Activated CD4-positive, alpha-beta T cell treated with anti-CD3 and anti-CD28 coated beads, Interleukin-2, amount 50 U/mL, for 24 hours (primary cell): ENCODE results near the gene VWF.
"Not testable (repeated sequence)": the region's sequence is repeated elsewhere in the genome, so short reads cannot be mapped to it uniquely, and the experiment has no call there.

Experiments
- DNase-seq, 2 donors: peaks; one replicate each; pipeline ENCODE4 v3.0.0-alpha.2; 2020; ENCODE audit warnings: low read depth in 1 of 2, low spot score in 1 of 2

VWF gene

GRCh38 chr12:6124411-6125309, at the start of gene VWF:
TSS of gene VWF (minus strand) at chr12:6124670. CDS start at chr12:6123196, 1,474 bp downstream.
- no peak for DNase-seq

- no peak for DNase-seq
Measured at GRCh38 chr12:6172862-6173261, 48.4 kb upstream of the VWF start.

- DNase-seq: no peak
Measured at GRCh38 chr12:6172086-6172485, 47.6 kb upstream of the VWF start.

- no peak for DNase-seq
Measured at GRCh38 chr12:6171409-6172015, 47.0 kb upstream of the VWF start.

GRCh38 chr12:6167327-6168280, 43.1 kb upstream of the VWF start:
- peak in 1 of 2 donors; percentile 72 for DNase-seq

DNA sequence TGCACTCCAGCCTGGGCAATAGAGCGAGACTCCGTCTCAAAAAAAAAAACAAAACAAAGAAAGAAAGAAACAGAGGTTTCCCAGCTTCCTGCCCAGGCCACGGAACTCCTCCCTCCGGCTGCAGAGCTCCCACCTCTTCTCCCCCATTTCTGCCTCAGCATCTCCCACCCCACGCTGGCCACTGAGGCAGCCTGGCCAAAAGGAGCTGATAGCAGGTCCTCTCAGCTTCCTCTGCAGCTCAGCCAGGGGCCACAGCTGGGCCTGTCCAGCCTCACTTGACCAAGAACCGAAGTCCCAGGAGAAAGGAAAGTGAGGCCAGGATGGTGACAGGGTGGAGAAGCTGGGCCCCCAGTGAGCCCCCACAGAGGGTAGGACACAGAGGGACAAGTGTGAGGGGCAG, 42.3 kb upstream of the VWF start:
- no peak for DNase-seq

DNA sequence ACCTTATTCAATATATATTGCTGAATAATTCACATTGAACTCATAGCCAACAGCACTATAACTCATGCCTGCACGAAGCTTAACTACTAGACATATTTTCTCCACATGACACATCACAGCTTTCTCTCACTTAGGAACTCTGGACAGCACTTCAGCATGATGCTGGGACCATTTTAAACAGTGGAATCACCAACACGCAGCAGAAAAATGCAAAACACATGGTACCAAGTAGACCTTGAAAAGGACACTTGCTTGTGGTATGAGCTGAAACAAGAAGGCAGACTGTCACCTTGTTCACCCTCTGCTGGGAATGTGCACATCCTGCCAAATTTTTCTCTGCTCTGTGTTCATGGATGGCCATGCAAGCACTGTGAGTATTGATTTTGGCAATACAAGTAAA, 40.9 kb upstream of the VWF start:
- no peak for DNase-seq

- no peak for DNase-seq
Measured at GRCh38 chr12:6163416-6164060, 39.1 kb upstream of the VWF start.

- DNase-seq: no peak
Measured at GRCh38 chr12:6161124-6161882, 36.8 kb upstream of the VWF start.

GRCh38 chr12:6160049-6160649, 35.7 kb upstream of the VWF start:
- not testable (repeated sequence) for DNase-seq

DNA sequence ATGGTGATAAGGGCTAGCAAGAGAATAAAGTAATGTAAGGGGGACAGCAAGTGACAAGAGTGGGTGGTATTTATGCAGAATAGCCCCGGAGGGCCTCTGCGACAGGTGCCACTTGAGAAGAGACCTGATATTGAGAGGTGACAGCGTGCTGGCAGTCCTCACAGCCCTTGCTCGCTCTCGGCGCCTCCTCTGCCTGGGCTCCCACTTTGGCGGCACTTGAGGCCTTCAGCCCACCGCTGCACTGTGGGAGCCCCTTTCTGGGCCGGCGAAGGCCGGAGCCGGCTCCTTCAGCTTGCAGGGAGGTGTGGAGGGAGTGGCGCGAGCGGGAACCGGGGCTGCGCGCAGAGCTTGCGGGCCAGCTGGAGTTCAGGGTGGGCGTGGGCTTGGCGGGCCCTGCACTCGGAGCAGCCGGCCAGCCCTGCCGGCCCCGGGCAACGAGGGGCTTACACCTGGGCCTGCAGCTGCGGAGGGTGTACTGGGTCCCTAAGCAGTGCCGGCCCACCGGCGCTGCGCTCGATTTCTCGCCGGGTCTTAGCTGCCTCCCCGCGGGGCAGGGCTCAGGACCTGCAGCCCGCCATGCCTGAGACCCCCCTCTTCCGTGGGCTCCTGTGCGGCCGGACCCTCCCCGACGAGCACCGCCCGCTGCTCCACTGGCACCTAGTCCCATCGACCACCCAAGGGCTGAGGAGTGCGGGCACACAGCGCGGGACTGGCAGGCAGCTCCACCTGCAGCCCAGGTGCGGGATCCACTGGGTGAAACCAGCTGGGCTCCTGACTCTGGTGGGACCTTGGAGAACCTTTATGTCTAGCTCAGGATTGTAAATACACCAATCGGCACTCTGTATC, 34.9 kb upstream of the VWF start:
- not testable (repeated sequence) for DNase-seq

DNA sequence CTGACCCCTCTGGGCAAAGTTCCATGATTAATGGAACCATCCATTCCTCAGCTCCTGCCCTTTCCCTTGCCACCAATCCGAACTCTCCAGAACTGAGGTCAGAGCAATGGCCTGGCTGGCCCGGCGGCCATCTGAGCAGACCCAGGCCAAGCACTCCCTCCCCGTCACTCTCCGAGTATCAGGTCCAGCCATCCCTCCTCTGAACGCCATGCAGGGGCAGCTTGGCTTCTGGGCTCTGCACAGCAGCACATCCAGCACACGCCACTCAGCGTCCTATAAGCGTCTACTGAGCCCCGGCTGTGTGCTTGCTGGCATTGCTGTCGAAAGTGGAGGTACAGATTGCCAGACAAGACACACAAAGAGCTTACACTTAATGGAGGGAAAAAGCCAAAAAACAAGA, 34.3 kb upstream of the VWF start:
- DNase-seq: no peak

DNA sequence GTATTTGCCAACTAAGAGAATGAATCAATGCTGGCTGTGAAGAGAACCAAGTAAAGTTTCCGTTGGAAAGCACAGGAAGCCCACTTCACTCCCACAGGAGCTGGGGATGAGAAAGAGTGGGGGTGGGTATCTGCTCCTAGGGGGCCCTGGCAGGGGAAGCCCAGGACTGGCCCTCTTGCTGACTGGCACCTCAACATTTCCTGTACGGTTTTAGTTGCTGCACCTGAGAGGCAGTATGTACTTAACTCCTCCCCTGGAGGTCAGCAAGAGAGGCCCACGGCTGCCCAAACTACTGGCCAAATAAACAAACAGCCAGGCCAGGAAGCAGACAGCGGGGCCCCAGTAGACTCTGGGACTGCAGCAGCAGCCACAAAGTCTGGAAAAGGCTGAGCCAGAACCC, 33.8 kb upstream of the VWF start:
- DNase-seq: no peak

GRCh38 chr12:6157482-6157881, 33.0 kb upstream of the VWF start:
- DNase-seq: no peak

DNA sequence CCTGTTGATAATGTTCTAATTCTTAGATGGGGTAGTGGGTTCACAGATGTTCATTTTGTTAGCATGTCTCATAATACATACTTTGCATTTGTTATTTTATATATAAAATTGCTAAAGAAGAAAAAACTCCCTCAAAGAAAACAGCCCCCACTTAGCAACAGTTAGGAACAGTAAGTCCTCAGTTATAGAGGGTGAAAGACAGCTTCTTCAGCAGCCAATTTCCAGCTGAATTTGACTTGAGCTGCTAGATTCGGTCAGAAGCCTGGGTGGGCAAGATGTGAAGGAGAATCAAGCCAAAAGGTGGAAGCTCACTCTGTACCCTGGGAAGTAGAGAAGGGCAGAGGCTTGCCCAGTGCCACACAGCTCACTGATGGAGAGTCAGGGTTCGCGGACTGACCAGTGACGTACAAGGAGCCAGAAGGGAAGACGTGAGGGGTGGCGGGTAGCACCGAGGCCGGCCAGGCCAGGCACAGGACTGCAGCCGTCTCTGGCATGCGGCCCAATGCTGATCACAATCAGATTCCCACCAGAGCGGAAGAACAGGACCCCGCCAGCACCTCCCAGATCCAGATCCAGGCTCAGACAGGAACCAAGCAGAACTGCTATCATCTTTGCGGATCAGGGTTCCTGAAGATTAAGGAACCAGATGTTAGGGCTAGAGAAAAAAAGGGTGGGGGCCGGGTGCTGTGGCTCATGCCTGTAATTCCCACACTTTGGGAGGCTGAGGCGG, 30.4 kb upstream of the VWF start:
- no peak for DNase-seq

DNA sequence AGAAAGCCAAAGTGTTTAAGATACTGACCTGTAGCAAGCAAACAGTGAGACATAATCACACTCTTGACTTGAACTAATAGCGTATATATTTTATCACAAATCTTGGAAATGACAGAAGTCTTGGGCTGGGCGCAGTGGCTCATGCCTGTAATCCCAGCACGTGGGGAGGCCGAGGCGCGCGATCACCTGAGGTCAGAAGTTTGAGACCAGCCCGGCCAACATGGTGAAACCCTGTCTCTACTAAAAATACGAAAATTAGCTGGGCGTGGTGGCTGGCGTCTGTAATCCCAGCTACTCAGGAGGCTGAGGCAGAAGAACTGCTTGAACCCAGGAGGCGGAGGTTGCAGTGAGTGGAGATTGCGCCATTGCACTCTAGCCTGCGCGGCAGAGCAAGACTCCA, 24.3 kb upstream of the VWF start:
- not testable (repeated sequence) for DNase-seq

- no peak for DNase-seq
Measured at GRCh38 chr12:6148061-6148460, 23.6 kb upstream of the VWF start.

- DNase-seq: no peak
Measured at GRCh38 chr12:6146951-6147350, 22.5 kb upstream of the VWF start.
